Prostate gland (tissue), 2 donors: Measurements from ENCODE around the gene WDR5.

ENCODE experiments used
- POLR2A ChIP-seq: fragments of 450-650 bp; IDR thresholded peaks from one replicate; pipeline ENCODE4 v1.6.1; 2016; ENCODE audit warnings: antibody characterized with exemption, mild to moderate bottlenecking
- TF ChIP-seq, protein P1 (sequence below), 4 experiments: fragments of 200-600 bp in 2 of 4; fragments of 450-650 bp in 2 of 4; sonication (generic) in 2 of 4; IDR thresholded peaks; 1 replicate in 3 of 4; 2 replicates in 1 of 4; pipeline ENCODE4 v1.5.1; 2016 to 2019; ENCODE audit warnings: antibody characterized with exemption in 4 of 4, mild to moderate bottlenecking in 2 of 4, moderate library complexity in 2 of 4

DNA sequence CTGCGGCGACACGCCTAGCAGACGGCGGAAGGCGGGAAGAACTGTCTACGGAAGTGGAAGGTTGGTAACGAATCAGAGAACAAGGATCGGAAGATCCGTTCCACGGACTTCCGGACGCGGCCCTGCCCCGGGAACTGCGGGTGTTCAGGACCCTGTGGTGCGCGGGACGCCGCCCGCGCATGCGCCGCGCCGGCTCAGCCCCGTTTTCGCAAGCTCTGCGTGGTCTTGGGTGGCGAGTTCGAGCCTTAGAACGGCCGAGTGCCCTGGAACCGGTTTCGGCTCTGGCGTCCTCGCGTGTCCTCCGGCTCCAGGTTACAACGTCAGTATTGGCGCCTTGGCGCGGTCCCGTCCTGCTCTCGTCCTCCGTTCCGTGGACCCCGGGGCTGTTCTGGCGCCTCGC lies 29.0 kb downstream of the WDR5 start:
- TF ChIP-seq, protein P1, sequence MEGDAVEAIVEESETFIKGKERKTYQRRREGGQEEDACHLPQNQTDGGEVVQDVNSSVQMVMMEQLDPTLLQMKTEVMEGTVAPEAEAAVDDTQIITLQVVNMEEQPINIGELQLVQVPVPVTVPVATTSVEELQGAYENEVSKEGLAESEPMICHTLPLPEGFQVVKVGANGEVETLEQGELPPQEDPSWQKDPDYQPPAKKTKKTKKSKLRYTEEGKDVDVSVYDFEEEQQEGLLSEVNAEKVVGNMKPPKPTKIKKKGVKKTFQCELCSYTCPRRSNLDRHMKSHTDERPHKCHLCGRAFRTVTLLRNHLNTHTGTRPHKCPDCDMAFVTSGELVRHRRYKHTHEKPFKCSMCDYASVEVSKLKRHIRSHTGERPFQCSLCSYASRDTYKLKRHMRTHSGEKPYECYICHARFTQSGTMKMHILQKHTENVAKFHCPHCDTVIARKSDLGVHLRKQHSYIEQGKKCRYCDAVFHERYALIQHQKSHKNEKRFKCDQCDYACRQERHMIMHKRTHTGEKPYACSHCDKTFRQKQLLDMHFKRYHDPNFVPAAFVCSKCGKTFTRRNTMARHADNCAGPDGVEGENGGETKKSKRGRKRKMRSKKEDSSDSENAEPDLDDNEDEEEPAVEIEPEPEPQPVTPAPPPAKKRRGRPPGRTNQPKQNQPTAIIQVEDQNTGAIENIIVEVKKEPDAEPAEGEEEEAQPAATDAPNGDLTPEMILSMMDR (IDR thresholded peaks at IDR 0.05) = no peak
- TF ChIP-seq POLR2A = no peak
